GM18909 (cell line): ENCODE measurements around the gene TMX4.
"Not testable (repeated sequence)": the region's sequence is repeated elsewhere in the genome, so short reads cannot be mapped to it uniquely, and the experiment has no call there.

Experiments used
- ATAC-seq: cut with Tn5 transposase; IDR thresholded peaks from one replicate; pipeline ENCODE4 v1.9.1; 2021; ENCODE audit warnings: mild to moderate bottlenecking; ENCODE audit not compliant: unreplicated experiment, poor library complexity

TMX4 gene, protein sequence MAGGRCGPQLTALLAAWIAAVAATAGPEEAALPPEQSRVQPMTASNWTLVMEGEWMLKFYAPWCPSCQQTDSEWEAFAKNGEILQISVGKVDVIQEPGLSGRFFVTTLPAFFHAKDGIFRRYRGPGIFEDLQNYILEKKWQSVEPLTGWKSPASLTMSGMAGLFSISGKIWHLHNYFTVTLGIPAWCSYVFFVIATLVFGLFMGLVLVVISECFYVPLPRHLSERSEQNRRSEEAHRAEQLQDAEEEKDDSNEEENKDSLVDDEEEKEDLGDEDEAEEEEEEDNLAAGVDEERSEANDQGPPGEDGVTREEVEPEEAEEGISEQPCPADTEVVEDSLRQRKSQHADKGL

DNA sequence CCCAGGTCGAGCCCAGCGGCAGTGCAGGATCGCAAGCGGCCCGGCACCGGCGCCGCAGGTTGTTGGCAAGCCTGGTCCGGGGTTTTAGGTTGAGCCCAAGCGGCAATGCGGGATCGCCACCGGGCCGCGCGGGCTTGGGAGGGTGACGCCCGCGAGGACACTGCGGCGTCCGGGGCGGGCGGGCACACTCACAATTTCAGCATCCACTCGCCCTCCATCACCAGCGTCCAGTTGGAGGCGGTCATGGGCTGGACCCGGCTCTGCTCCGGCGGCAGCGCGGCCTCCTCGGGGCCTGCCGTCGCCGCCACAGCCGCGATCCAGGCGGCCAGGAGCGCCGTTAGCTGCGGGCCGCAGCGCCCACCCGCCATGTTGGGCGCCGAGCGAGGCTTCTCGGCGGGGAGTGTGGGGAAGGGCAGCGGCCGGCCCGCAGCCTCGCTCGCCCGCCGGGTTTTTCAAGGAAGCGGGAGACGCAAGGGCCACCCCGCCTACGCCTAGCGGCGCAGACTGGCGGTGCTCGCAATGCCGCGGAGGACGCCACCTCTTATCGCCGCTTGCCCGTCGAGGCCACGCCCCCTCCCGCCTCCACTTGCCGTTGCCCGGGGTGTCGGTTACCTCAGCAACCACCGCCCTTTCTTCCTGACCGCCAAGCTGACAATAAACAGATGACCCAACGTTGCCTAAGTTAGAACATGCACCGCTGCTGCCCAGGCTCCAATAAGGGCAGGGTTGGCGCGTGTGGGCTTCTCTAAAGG, at the start of gene TMX4:
Gene TMX4, minus strand, starts transcription at position 516 of the 752 bp plus-strand sequence. Its CDS starts 148 bp downstream, at position 368.
- ATAC-seq, result peak; percentile 88

- no peak for ATAC-seq
Measured at GRCh38 chr20:8067082-8067481, 47.5 kb upstream of the TMX4 start.

- no peak for ATAC-seq
Measured at GRCh38 chr20:8066662-8067061, 47.1 kb upstream of the TMX4 start.

DNA sequence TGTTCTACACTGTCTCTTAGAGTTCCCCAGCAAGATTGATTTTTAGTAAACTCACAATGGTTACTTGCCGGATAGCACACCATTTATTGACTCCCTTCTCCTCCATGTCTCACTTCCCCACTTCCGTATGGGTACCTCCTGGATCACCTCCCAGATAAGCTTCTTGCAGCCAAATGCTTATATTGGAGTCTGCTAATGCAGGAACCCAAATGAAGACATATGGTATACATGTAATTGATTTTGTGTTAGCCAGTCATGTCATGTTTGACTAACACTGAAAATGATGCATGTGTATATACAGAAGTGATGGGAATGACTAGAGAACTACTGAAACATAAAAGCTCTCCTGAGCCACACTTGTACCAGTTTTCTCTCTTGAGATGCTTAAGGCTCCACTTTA, 46.1 kb upstream of the TMX4 start:
- ATAC-seq, result no peak

GRCh38 chr20:8062756-8063155, 43.2 kb upstream of the TMX4 start:
- ATAC-seq, result no peak

- no peak for ATAC-seq
Measured at GRCh38 chr20:8061861-8062518, 42.4 kb upstream of the TMX4 start.

DNA sequence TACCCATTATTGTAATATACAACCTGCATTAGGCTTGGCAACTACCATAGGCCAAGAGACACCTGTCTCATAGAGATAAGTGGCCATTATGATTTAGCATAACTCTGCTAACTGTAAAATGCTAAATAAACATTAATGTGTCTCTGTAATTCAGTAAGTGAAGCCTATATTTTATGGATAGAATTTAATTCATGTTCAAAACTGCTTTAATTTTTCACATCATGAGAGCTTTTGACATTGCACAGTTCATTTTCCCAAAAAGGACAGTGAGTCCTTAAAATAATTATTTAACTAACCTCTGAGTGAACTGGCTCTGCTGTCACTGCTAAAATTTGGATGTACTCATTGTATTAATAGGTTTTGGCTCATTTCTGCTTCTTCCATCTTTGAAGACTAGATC, 41.4 kb upstream of the TMX4 start:
- ATAC-seq, result no peak

DNA sequence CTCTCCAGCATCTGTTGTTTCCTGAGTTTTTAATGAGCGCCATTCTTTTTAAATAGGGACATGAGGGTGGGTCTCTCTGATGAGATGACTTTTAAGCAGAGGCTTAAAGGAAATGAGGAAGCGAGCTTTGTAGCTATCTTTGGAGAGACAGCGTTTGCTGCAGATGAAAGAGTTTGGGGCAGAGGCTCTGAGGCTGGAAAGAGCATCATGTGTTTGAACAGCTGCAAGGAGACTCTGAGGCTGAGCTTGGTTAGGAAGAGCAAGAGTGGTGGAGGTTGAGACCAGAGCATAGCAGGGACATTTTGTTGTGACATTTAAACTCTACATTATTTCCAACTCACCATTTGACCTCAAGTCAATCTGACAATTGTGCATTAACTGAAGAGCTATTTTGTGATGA, 38.3 kb upstream of the TMX4 start:
- no peak for ATAC-seq

DNA sequence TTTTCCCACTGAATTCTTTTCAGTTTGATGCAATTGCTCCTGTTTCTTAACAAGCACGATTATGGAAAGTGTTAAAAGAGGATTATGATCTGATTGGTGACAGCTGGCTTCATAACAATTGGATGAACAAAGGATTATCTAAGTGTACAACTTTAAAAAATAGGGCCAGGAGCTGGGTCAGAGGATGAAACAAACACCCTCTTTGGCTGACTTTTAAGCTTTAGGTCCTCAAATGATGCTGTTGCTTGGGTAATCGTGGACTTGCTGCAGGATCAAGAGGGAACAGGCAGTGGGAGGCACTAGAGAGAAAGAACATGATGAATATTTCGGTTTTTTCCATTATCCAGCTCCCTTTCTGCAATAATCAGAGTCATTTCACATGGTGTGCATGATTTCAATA, 35.5 kb upstream of the TMX4 start:
- ATAC-seq, result no peak

GRCh38 chr20:8050157-8050837, 30.7 kb upstream of the TMX4 start:
- no peak for ATAC-seq

DNA sequence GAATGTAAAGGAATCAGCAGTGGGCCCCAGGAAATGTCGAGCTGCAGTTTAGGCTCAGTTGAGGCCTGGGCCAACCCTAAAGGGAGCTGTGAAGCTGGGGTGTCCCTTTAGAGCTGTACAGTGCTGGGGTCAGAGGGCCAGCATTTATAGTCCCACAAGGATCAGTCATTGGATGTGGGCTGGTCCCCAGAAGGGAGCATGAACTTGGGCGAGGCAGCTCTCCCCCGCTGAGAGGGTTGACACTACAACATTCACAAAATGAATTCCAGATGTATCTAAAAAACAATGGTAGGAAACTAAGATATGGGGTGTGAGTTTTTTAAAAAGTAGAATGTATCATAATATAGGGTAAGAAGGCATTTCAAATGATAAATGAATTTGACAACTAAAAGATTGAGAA, 29.7 kb upstream of the TMX4 start:
- no peak for ATAC-seq

DNA sequence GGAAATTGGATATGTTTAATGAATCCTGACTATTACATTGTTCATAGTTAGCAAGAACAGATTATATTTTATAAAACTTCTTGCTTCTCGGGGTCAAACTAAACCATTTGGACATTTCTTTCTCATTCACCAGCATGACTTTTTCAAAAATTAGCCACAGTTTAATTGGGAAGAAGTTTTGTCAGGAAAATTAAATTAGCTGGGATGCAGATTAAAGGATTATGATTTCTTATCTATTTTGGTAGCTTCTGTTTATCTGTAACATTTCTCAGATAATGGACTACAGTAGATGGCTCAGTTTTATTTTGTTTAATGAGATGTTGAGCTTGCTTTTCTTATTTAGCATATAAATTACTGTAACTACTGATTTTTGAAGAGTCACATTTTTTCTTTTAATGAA, 26.4 kb upstream of the TMX4 start:
- ATAC-seq, result no peak

GRCh38 chr20:8043687-8044282, 24.2 kb upstream of the TMX4 start:
- peak; percentile 86 for ATAC-seq

GRCh38 chr20:8039042-8039441, 19.5 kb upstream of the TMX4 start:
- no peak for ATAC-seq

DNA sequence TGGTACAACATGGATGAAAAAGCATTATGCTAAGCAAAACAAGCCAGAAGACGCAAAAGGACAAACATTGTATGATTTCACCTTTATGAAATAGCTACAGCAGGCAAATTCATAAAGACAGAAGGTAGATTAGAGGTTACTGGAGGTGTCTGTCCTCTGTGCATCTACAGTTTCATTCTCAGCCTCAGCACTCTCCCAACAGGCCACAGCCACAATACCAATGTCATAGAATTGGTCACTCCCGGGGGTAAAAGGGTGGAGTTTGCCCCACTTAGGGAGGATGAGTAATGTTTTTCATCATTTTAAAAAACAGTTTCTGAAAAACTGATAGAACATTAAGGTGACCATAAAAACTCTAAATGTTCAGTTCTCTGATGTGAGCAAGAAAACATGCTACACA, 17.2 kb upstream of the TMX4 start:
- ATAC-seq, result no peak

GRCh38 chr20:8033151-8033841, 13.7 kb upstream of the TMX4 start:
- no peak for ATAC-seq

- ATAC-seq, result no peak
Measured at GRCh38 chr20:8032499-8032898, 12.9 kb upstream of the TMX4 start.

GRCh38 chr20:8031539-8031938, 12.0 kb upstream of the TMX4 start:
- ATAC-seq, result not testable (repeated sequence)

- ATAC-seq, result no peak
Measured at GRCh38 chr20:8021541-8022269, 2.1 kb upstream of the TMX4 start.
